NCI-H524 (cell line): ENCODE data around the gene DNAJC30.

ENCODE experiments used
- DNase-seq, 2 experiments: peaks; one replicate each; lab custom pipeline; 2025; lab: John Stamatoyannopoulos, UW

The DNAJC30 gene

DNA sequence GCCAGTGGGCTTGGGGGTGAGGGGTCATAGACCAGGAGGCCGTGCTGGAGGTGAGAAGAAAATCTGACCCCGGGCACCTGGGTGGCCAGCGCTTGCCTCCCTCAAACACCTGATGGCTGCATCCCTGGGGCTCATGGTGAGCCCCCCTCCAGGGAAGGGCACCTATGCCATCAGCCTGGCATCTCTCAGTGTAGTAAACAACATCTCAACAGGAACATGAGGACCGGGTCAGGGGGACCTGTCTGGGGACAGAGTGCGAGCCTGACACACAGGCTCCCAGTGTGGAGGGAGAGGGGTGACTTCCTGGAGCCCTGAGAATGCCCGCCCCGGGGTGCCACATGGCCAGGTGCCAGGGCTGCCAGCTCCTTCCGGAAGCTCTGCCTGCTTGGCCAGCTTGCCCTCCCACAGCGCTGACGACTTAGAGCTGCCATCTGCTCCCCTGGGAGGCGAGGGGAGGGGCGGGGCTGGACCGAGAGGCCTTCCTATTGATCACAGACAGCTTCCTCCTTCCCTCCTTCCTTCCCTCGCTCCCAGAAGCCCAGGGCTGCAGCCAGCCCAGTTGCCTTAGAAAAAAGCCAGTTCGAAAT is 23.9 kb upstream of the DNAJC30 start:
- peak; percentile 91 to 93 for DNase-seq

DNA sequence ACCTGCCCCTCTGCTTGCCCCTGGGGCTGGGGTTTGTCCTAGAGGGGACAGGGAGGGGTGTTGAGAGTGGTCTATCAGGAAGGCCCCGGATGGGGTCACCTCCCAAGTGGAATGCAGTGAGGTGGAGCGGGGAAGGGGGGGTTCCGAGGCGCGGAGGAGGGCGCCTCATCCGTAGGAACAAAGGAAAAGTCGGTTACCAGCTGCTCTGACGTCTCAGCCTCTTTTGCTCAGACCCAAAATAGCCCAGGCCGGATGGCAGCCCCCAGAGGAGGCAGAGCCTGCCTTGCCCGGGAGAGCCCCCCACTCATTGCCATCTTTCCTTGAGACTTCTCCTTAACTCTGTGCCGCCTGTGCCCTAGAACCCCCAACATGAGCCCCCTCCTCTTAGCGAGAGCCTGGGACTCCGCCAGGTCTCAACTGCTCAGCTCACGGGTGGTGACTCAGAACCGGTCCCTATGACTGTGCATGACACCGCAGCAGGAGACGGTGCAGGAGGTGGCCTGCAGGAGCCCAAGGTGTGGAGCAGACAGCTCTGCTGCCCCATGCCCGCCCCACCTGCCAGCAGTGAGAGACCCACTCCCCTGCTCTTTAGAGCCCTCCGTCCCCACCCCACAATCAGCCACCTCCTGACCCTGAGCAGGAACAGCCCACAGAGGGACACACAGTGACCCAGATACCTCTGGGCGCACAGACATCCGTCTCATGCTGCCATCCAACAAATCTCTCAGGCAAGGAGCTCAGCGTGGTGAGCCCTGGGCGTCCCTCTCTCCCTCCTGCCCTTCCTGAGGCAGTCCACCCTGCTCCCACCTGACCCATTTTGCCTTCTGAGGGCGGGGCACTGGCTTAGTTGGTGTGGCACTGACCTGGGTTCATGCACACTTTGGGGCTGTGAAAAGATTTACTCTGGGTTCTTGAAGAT is 23.1 kb upstream of the DNAJC30 start:
- peak; percentile 9 to 50 for DNase-seq

DNA sequence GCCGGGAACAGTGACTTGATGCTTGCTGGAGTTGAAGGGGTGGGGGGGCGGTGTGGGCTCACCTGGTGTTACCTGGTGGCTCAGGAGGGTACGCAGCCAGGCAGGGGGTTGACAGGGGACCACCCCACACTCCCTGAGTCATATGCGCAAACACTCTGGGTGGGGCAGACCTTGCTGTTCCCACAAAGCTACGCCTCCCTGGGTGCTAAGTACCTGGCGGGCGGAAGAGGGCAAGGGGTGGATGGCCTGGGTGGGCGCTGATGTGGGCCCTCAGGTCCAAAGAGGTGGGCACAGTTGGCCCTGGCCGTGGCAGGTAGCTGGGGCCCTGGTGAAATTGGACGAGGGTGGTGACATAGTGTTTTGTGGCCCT is 22.3 kb upstream of the DNAJC30 start:
- no peak for DNase-seq

DNA sequence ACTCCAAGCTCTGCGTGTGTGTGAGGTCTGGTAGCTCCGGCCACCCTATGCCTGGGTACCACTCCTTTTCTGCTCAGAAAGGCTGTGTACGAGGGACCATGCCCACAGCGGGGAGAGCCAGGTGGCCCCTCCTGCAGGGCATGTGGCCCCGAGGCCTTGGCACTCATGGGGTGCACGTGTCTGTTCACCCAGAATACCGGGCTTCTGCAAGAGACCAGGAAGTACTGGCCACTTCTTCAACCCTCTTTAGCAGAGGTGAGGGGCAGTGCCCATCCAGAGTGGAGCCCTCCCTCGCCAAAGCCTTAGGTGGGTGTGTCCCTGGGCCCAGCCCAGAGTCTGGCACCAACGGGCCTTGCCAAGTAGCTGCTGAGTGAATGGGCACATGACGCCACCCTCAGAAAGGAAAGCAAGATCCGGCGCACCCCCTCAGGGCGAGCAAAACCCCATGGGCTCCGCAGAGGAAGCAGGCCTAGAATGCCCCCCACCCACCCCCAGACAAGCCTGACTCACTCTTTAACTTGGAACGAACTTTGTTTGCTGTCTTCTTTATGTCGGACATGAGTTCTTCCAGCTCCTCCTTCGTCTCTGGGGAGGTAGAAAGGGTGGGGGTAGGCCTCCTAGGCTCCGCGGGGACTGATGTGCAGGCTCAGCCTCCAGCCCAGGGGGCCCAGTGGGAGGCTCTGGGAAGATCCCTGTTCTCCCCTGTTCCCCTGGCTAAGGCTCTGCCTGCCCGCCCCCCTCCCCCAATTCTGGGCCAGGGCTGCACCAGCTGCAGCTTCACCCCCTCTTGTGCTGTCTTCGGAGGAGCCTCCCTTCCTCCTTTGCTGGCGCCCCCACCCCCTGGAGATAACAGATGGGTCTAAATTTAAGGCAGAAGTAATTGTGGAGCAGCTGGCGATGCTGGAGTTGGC is 21.6 kb upstream of the DNAJC30 start:
- peak; percentile 92 to 96 for DNase-seq

DNA sequence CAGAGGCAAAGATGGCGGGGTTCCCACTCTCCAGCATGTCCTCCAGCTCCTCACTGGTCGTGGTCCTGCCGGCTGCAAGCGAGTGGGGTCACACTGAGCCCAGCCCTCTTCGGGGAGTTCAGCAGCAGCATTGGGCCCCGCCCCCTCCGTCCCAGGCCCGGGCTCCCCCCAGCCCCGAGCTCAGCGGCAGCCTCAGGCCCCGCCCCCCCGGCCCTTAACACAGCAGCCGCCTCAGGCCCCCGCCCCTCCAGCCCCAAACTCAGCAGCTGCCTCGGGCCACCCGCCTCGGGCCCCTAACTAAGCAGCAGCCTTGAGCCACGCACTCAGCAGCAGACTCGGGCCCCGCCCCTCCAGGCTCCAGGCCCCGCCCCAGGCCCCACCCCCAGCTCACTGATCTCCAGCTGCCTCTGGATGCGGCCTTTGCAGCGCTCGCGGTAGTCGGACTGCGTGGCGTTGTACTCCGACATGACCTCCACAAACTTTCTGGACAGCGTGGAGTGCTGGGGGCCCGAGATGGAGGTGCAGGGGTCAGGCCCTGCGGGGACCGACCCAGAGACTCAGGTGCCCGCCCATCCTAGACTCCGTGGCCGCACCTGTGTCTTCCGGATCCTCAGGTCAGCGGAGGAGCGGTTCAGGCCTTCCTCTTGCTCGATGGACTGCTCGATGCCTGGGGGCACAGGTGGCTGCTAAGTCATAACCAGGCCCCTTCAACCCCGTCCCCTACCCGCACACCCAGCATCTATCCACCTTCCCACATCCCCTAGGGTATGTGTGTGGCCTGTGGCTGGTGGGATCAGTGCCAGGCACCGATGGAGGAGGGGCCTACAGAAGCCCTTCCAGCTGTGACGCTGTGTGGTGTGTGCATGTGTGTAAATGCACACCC is 20.7 kb upstream of the DNAJC30 start:
- no peak for DNase-seq

DNA sequence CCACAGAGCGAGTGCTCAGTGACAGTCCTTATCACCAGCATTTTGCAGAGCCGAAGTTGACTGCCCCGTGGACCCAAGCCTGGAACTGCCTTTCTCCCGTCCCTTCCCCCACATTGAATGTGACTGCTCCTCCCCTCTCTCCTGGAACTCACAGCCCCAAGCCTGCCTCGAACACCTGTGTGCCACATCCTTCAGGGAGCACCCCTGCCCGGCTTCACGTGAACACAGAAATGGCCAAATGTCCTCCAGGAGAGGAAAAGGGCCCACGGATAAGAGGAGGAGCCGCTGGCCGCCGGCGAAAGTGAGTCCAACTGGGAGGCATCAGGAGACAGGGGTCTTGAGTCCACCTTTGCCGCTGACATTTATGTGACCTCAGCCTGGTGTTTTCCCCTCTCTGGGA is 20.0 kb upstream of the DNAJC30 start:
- no peak for DNase-seq

DNA sequence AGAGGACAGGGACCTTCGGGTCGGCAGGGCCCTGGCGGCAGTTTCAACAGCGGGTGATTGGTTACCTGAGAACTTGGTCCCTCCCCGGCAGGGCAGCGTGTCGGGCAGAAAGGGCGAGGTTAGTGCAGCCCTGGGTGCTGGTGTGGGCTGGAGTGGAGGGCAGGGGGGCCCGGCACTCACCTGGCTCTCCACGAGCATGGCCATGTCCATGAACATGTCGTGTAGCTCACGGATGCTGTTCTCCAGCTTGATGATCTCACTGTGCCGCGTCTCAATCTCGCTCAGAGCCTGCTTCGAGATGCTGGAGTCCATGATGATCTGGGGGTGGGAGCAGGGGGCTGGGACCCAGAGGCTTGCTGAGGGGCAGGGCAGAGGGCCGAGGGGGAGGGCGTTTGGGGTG is 19.4 kb upstream of the DNAJC30 start:
- DNase-seq: no peak

DNA sequence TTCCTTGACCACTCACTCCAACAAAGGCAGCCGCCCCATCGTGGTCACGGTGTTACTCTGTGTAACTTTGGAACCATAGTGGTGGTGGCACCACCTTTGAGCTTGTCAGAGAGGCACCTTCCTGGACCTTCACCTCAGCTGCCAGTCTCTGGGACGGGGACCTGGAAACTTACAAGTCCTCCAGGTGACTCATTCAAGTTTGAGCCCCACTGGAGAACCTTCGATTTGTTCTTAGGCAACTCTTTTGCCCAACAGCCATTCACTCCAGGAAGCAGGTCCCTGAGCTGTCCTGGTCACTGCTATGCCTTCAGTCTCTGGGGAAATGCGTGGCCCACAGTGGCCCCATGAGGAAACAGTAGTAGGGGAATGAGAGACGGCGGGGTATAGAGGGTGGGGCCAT is 19.0 kb upstream of the DNAJC30 start:
- no peak for DNase-seq

DNA sequence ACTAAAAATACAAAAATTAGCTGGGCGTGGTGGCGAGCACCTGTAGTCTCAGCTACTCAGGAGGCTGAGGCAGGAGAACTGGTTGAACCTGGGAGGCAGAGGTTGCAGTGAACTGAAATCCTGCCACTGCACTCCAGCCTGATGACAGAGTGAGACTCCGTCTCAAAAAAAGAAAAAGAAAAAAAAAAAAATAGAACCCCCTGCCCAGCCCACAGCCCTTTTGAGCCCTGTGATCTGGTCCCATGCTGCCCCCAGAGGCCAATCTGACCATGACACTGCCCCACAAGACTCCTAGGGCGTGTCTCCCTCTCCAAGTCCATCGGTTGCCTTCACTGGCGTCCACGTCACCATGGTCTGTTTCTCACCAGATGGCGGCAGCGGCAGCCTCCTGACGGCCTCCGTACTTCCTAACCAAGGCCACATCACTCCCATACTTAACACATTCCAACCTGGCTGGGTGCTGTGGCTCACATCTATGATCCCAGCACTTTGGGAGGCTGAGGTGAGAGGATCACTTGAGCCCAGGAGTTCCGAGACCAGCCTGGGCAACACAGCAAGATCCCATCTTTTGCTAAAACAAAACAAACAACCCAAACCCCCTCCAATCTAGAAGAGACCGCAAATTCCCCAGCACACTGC is 18.2 kb upstream of the DNAJC30 start:
- peak; percentile 83 to 91 for DNase-seq

DNA sequence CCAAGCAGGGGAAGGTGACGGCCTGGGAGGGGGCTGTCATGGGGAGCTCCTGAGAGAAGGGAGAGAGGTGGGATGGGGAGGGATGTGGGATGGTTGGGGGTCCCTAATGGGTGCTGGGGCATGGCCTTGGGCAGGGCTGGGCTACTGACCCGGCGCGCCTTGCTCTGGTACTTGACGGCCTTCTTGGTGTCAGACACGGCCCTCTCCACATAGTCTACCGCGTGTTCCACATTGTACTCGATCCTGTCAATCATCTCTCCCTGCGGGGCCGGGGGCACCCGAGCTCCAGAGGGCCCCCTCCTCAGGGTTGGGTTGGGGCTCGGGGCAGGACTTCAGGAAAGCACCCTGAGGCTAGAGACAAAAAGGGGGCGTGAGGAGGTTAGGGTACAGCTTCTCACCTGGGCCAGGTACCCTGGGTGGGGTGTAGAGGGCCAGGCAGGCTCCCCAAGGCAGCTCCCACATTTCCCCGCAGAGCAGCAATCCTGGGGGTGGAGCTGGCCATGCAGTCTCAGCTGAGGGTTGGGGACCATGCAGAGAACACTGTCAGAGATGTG is 17.4 kb upstream of the DNAJC30 start:
- DNase-seq: no peak

DNA sequence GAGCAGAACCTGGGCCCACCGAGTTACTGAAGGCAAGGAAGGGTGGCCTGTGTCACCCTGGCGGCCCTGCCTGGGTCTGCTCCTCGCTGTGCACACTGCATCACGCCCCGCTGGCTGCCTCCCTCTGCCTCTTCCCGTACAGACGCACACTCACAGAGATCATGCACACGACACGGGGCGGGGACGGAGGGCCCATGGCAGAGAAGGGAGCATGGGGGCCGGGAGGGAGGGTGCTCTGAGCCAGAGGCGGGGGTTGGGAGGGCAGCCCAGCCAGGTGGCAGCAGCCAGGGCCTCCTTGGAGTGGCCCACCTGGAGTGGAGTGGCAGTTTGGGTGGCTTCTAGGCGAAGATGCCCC is 16.8 kb upstream of the DNAJC30 start:
- no peak for DNase-seq

DNA sequence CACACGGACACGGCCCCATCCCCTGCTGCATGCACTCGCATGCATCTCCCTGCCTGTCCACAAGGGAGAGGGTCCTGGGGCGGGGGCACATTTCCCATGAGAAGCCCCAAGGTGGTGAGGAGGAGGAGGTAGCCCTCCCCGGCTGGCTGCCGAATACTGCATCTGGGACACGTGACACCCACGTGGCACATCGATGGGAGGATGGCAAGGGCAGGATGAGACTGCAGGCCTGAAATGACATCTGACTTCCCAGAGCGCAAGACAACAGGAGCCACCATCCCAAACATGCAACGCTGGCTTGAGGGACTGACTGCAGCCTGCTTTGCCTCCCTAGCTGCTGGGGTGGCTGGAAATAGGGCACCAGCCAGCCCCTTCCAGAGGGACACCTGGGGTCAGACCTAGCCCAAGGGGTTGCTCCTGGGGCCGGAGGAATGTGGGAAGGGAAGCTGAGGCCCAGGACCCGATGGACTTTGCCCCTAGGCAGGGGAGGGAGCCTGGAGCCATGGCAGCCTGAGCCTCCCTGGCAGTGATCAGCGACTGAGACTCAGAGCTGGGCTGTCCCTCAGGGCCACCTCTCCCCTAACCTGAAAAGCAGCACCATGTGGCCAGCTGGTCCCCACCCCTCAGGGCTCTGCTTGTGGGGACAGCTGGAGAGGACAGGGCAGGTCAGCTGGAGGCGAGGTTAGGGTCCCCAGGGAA is 16.3 kb upstream of the DNAJC30 start:
- DNase-seq: peak in 1 of 2 experiments; percentile 4

DNA sequence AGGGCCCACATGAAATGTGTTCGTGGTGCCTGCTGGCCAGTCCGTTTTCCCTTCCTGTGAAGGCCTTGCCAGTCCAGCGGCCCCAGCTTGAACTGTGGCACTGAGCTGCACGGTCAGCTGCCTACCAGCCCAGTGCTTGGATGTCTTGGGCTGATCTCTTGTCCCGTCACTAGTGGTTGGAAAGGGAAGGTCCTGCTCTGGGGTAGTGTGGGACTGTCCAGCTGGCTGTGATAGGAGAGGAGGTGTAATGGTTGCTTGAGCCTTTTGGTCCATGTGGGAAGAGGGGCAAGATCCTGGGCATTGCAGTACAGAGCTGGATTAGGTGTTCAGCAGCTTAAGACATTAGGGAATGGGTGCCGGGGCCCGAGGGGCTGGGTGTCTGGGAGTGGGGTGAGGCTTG is 15.2 kb upstream of the DNAJC30 start:
- DNase-seq: no peak

DNA sequence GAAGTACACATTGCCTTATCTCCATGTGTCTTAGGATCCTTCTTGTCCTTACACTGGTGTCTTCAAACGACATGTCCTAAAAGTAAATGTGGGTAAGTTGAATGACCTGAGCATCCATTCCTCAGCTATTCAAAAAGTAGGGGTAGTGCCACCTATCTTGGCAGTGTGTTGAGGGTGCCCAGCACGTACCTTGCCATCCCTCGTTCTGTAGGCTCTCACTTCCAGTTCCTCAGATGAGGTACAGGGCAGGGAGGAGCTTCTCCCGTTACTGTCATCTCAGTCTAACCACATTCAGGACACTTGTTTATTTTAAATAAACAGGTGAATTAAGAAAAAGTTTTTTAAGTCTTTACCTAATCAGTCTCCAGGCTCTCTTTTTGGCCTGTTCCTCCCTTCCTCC is 13.1 kb upstream of the DNAJC30 start:
- no peak for DNase-seq

DNA sequence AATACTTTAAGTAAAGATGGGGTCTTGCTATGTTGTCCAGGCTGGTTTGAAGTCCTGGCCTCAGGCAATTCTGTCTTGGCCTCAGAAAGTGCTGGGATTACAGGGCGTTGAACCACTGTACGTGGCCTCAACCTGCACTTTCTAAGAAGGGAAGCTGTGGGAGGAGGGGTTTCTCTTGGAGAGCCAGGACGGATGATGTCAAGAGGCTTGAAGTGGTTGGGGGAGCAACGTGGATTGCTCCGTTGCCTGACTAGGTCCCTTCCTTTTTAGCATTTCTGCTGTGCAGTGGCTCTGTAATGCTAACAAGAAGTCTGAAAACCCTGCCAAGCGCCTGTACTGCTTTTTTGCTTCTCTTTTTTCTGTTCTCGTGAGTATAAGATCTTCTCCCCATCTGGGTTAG is 7.4 kb upstream of the DNAJC30 start:
- no peak for DNase-seq

DNA sequence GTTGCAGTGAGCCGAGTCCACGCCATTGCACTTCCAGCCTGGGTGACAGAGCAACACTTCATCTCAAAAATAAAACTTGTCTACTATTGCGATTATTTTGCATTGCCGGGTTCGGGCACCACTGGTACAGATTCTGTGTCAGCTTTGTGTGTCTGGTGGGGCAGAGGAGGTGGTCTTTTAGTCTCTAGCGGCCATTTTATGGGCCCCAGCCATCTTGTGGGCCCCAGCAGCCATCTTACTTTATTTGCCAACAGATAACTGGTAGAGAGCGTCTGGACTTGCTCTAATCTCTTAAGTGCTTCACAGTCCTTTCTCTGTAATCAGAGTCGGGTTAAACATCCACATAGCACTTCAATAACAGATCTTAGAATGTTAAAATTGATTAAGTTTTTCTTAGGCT is 5.0 kb upstream of the DNAJC30 start:
- no peak for DNase-seq

DNA sequence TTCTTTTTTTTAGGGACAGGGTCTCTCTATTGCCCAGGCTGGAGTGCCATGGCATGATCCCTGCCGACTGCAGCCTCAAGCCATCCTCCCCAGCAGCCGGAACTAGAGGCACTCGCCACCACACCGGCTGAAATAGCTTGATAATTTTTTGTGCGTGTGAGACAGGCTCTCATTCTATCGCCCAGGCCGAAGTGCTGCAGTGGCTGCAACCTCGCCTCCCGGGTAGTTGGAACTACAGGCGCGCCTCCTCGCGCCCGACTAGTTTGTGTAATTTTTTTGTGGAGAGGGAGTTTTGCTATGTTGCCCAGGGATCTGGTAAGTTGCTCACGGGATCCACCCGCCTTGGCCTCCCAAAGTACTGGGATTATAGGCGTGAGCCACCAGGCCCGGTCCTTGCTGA is 2.1 kb upstream of the DNAJC30 start:
- no peak for DNase-seq

DNA sequence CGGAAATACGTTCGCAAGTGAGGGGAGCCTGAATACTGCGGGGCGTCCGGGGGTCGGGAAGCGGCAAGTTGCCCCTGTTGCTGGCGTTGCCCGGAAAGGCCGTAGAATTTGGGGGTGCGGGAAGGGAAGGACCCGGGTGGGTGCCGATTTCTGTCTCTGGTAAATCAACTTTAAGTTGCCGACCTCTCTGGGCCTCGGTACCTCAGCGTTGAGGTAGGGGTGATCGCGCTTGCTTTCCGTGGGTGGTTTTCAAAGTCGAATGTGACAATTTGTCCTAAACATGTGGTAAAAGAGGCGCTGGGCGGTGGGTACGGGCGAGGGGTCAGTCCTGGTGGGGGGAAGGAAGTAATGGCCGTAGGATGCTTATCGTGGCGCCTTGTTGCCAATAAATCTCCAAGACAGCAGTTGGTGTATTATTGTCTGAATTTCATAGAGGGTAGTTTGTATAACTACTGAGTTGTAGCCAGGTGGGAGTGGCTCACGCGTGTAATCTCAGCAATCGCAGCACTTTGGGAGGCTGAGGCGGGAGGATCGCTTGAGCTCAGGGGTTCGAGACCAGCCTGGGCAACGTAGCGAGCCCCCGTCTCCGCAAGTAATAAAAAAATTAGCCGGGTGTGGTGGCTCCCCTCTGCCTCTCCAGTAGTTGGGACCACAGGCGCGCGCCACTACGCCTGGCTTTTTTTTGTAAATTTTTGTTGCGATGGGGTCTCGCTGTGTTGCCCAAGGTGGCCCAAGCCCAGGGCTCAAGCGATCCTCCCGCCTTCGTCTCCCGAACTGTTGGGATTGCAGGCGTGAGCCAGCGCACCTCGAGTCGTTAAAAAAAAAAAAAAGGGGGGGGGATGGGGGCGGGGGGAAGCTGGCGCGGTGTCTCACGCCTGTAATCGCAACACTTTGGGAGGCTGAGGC is 788 bp upstream of the DNAJC30 start:
- no peak for DNase-seq

DNA sequence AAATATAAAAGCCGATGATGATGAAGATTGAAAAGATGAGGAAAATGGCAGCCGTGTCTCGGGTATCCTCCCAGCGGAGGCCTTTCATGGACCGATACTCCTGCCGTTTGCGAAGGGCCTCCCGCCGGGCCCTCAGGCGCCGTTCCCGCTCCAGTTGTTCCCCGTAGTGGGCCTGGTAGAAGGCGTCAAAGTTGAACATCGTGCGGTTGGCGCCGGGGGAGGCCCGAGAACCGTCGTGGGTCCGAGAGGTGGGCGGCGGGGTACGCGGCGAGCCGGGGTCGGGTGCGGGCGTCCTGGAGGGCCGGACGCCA is 553 bp downstream of the DNAJC30 start:
- no peak for DNase-seq
